Measurements from ENCODE around the gene ATP4A.

The ATP4A gene

GRCh38 chr19:35522745-35523327 lies 40.6 kb downstream of the ATP4A start:
- no peak for DNase-seq

DNA sequence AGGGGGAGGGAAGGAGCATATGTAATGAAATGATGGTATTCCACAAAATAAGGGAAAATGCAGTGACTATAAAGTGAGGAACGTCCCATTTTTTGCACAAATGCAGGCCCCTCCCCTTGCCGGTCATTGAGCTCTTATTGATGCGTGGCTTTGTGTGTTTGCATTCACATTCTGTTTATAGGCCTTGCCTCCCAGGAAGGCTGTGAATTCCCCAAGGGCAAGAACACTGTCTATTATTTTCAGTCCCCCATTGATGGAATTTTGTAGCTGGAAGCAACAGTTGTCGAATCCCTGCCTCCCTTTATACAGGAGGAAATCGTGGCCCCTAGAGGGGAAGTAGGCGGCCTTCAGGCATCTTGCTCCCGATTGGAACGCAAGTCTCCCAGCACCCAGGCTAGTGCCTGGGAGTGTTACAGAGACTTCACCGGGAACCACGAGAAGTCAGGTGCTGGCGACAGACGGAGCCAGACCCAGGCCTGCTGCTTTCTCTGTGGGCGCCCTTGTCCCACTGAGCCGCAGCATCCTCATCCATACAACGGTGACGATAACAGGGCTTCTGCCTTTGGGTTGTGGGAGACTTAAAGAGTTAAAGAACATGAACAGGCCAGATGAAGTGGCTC lies 42.2 kb downstream of the ATP4A start:
- DNase-seq, result no peak

- no peak for DNase-seq
Observed at GRCh38 chr19:35519291-35519690, 44.2 kb downstream of the ATP4A start.

DNA sequence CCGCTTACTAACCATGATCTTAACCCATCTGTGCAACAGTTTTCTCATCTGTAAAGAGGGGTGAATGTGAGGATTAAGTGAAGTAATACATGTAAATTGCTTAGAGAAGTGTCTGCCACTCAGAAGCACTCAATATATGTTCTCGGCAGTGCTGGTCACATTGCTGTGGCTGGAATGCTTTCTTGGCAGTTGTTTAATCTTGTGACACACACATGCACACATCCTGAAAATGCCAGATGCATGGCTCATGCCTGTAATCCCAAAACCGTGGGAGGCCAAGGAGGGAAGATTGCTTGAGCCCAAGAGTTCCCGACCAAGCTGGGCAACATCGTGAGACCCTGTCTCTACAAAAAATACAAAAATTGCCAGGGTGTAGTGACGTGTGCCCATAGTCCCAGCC lies 45.1 kb downstream of the ATP4A start:
- no peak for DNase-seq

DNA sequence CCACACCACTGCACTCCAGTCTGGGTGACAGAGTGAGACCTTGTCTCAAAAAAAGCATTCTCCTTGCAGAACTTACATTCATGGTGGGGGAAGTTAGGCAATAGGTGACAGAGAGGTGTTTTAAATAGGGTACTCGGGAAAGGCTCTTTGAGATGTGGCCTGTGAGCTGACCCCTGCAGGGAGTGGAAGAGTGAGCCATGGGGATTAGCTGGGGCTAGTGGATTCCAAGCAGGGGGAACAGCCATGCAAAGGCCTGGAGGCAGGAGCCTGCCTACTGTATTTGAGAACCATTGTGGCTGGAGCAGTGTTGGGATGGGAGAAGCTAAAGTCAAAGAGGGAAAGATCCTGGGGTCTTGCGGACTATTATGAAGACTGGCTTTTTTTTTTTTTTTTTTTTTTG lies 46.1 kb downstream of the ATP4A start:
- DNase-seq, result no peak

GRCh38 chr19:35516310-35516709 lies 47.1 kb downstream of the ATP4A start:
- no peak for DNase-seq

GRCh38 chr19:35514282-35514809 lies 49.1 kb downstream of the ATP4A start:
- no peak for DNase-seq

DNA sequence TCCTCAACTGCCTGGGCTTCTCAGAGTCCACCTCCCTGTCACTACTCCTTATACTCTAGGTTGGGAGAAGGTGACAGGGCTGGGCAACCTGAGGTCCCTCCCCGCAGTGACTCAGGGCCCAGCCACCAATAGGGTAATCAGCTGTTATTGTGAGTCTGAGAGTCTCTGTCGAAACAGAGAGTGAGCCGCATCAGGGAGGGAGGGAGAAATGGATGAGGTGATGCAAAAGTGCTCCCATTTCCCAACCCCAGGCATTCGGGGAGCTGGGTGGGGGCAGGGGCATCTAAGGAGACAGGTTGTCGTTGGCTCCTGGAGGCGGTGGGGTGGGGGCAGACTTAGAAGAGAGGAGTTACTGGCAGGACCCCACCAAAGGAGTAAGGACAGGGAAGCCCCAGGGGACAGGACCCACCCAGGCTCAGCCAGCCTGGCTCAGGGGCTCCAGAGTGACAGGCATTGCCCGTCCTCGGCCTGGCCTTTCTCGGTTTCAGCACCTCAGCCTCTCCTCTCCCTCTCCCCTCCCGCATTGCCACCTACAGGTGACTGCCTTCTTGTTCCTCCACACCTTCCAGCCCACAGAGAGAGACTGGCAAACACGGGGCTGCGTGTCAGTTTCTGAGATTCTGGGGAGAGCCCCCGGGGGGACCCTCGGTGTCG lies 49.7 kb downstream of the ATP4A start, which contains the start of gene DMKN:
TSS of gene DMKN (minus strand) at position 22 of the 654 bp plus-strand sequence. CDS start 174 bp downstream, outside the sequence.
- no peak for DNase-seq

GRCh38 chr19:35512831-35513627 lies 50.4 kb downstream of the ATP4A start:
- no peak for DNase-seq

DNA sequence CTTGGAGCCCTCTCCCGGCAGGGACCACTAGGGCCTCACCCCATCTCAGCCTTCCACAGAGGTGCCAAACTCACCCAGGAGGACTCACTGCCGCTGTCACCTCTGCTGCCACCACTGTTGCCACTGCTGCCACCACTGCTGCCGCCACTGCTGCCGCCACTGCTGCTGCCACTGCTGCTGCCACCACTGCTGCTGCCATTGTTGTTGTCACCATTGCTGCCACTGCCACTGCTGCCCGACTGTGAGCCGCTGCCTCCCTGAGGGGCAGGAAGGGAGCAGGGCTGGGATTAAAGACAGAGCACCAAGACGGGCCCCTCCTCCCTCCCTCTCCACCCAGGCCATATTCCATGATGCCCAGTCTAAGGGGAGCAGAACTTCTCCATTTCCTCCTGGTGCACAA lies 52.1 kb downstream of the ATP4A start:
- no peak for DNase-seq

DNA sequence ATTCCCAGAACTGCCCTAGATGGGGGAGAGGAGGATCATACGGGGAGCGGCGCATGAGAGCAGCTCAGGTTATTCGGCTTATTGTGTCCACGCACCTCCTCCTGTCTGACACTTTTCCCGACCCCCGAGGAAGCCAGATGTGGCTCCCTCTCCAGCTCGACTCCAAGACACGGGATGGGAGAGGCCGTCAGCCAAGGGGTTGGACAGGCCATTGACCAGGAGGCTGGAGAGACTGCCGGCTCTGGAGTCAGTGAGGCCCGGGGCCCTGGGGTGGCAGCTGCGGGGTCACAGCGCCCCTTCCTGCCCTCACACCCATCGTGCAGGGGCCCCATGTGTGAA lies 52.9 kb downstream of the ATP4A start:
- no peak for DNase-seq

GRCh38 chr19:35509861-35510625 lies 53.4 kb downstream of the ATP4A start:
- DNase-seq, result peak; percentile 95

- DNase-seq, result peak; percentile 49
Observed at GRCh38 chr19:35509018-35509652, 54.3 kb downstream of the ATP4A start.

DNA sequence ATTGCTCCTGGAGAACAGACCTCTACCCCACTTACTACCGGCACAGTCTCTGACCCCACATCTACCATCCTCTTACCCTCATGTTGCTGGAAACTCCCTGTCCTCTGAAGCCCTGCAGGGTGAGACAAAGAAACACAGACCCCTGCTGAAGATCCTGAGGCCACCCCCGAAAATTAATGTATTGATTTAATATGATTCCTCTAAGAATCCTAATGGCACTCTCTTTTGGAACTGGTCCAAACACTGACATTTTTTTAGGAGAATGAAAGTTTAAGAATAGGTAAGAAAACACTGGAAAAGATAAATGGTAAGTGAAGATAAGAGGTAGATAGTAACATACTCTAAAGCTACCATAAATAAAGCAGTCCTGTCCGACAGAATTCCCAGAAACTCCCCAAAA lies 55.3 kb downstream of the ATP4A start:
- DNase-seq, result no peak

DNA sequence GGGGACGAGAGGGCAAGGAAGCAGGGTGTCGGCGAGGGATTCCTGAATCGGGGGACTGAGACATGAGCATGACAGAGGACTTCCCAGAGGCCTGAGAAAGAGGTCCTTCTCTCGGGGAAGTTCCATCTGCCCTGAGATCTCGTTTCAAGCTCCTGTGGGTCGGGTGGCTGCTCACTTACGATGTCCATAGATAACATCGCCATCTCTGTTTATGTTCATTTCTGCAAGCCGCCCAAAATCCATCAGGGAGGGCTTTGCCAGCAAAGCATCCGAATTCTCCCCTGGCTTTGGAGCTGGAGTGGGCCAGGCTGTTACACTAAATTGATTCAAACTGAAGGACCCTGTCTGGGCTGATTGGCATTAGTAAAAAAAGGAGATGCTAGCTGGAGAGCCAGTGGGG lies 55.9 kb downstream of the ATP4A start:
- no peak for DNase-seq

- DNase-seq, result no peak
Observed at GRCh38 chr19:35506011-35506410, 57.4 kb downstream of the ATP4A start.

- no peak for DNase-seq
Observed at GRCh38 chr19:35502751-35503150, 60.7 kb downstream of the ATP4A start.

DNA sequence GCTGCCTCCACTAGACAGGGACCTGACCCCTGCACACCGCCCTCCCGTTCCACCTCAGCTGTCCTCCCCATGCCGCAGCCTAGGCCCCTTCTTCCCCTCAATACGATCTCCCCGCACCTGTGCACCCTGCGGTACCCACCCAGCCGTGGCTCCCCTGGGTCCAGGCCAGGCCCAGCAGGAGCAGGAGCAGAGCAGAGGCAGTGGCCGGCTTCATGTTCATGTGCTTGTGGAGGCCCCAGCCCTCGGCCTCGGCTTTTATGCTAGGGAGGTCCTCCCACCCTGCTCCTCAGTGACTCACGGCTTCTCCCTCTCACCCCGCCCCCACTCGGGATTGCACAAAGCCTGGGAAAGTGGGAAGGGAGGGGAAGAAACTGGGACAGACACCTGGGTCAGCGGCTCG lies 61.8 kb downstream of the ATP4A start:
- DNase-seq, result no peak

- no peak for DNase-seq
Observed at GRCh38 chr19:35500611-35501010, 62.8 kb downstream of the ATP4A start.
